Glomerular endothelial cell (primary cell): ENCODE results near the gene PRSS56. TPM values are rescaled to one million over a fixed set of nuclear protein-coding genes. Genes with fewer than 3 reads are reported as not detected.

Experiments
- DNase-seq: peaks from one replicate; pipeline ENCODE4 v3.0.0-alpha.2; 2011; ENCODE audit warnings: low read depth, low spot score; ENCODE audit errors: extremely low read depth
- total RNA-seq: library from RNA; depleted of rRNA; stranded (reverse); fragments of >200 nt; gene quantifications from 2 replicates; pipeline ENCODE4 v1.2.3, GENCODE V29; 2015

Gene PRSS56
- not detected in 2 replicates for total RNA-seq

GRCh38 chr2:232519581-232520438, at the start of gene PRSS56:
TSS of gene PRSS56 (plus strand) at chr2:232520388. CDS start at chr2:232520599, 211 bp downstream.
- no peak for DNase-seq

- no peak for DNase-seq
Measured at GRCh38 chr2:232473467-232473890, 46.7 kb upstream of the PRSS56 start.

- DNase-seq = no peak
Measured at GRCh38 chr2:232476045-232476444, 44.1 kb upstream of the PRSS56 start.

- DNase-seq = no peak
Measured at GRCh38 chr2:232476791-232477190, 43.4 kb upstream of the PRSS56 start.

- no peak for DNase-seq
Measured at GRCh38 chr2:232477751-232478510, 42.3 kb upstream of the PRSS56 start.

GRCh38 chr2:232478571-232479340, 41.4 kb upstream of the PRSS56 start:
- no peak for DNase-seq

GRCh38 chr2:232479341-232480200, 40.6 kb upstream of the PRSS56 start:
- no peak for DNase-seq

- no peak for DNase-seq
Measured at GRCh38 chr2:232480201-232481190, 39.7 kb upstream of the PRSS56 start.

GRCh38 chr2:232481322-232482140, 38.7 kb upstream of the PRSS56 start:
- no peak for DNase-seq

- DNase-seq = no peak
Measured at GRCh38 chr2:232482301-232483238, 37.6 kb upstream of the PRSS56 start.

GRCh38 chr2:232483311-232483922, 36.8 kb upstream of the PRSS56 start:
- DNase-seq = no peak

- no peak for DNase-seq
Measured at GRCh38 chr2:232483923-232484627, 36.1 kb upstream of the PRSS56 start.

- no peak for DNase-seq
Measured at GRCh38 chr2:232484628-232485347, 35.4 kb upstream of the PRSS56 start.

- no peak for DNase-seq
Measured at GRCh38 chr2:232485348-232485756, 34.8 kb upstream of the PRSS56 start.
